ENCODE results near the gene WNT1. TPM values are rescaled to one million over a fixed set of nuclear protein-coding genes. Genes with fewer than 3 reads are reported as not detected.

Gene WNT1
- polyA plus RNA-seq, 1 donor from 2014 or later = not detected

- no peaks in the 10 kb centered on the region for H3K36me3 ChIP-seq (ENCODE audit: insufficient read depth, low read length)
- H3K27ac ChIP-seq (ENCODE audit: low read length) = no peak overlapping the region
- H3K79me2 ChIP-seq (replicated peaks; ENCODE audit: insufficient read depth, low read length) = no peaks in the 10 kb centered on the region
- no peak overlapping the region for H3K9ac ChIP-seq (ENCODE audit: low read length)
- H3K9me2 ChIP-seq (ENCODE audit: insufficient read depth, low read length) = no peaks in the 10 kb centered on the region
- TF ChIP-seq REST (IDR thresholded peaks at IDR 0.05; ENCODE audit: borderline replicate concordance) = no peak
- TF ChIP-seq POLR2AphosphoS5 (IDR thresholded peaks at IDR 0.05) = no peak
- H3K9me3 ChIP-seq (ENCODE audit: low read length) = no peaks in the 10 kb centered on the region
- H3K4me3 ChIP-seq (ENCODE audit: low read length) = no peak overlapping the region
- H4K20me1 ChIP-seq (ENCODE audit: insufficient read depth) = no peaks in the 10 kb centered on the region
- no peaks in the 10 kb centered on the region for H3F3A ChIP-seq (ENCODE audit: insufficient read depth, low read length, poor library complexity, severe bottlenecking)
- no peak overlapping the region for H3K4me2 ChIP-seq (ENCODE audit: low read length)
- no peak overlapping the region for H2AFZ ChIP-seq (ENCODE audit: low read depth, low read length)
- H3K27me3 ChIP-seq (ENCODE audit: insufficient read depth, low read depth, low read length) = no peaks in the 10 kb centered on the region
These were observed 32.1 kb downstream of the WNT1 start for GRCh38 chr12:49010092-49010668.

GRCh38 chr12:49012739-49013138 is 34.6 kb downstream of the WNT1 start:
- no peak overlapping the region for H3K27ac ChIP-seq (ENCODE audit: low read length)
- no peaks in the 10 kb centered on the region for H3K9me2 ChIP-seq (ENCODE audit: insufficient read depth, low read length)
- no peak overlapping the region for H3K4me3 ChIP-seq (ENCODE audit: low read length)
- H3F3A ChIP-seq (ENCODE audit: insufficient read depth, low read length, poor library complexity, severe bottlenecking) = peaks cover 3% of the 10 kb centered on the region
- H2AFZ ChIP-seq (ENCODE audit: low read depth, low read length) = no peak overlapping the region
- no peaks in the 10 kb centered on the region for H3K79me2 ChIP-seq (replicated peaks; ENCODE audit: insufficient read depth, low read length)
- no peaks in the 10 kb centered on the region for H4K20me1 ChIP-seq (ENCODE audit: insufficient read depth)
- TF ChIP-seq EP300 (conservative IDR thresholded peaks at IDR 0.05; ENCODE audit: poor library complexity, severe bottlenecking) (no peak), TAF1 (IDR thresholded peaks at IDR 0.05; ENCODE audit: low read depth) (no peak), EZH2 (IDR thresholded peaks at IDR 0.05; ENCODE audit: borderline replicate concordance, insufficient read depth, low read length, poor library complexity, severe bottlenecking) (no peak), MXI1 (conservative IDR thresholded peaks at IDR 0.05; ENCODE audit: poor library complexity, severe bottlenecking) (no peak), RAD21 (conservative IDR thresholded peaks at IDR 0.05) (no peak), REST (IDR thresholded peaks at IDR 0.05; ENCODE audit: borderline replicate concordance) (no peak), SMC3 (conservative IDR thresholded peaks at IDR 0.05; ENCODE audit: poor library complexity) (no peak), POLR2AphosphoS5 (IDR thresholded peaks at IDR 0.05) (no peak), CTCF (IDR thresholded peaks at IDR 0.05; ENCODE audit: poor library complexity, severe bottlenecking) (no peak)
- H3K9ac ChIP-seq (ENCODE audit: low read length) = no peak overlapping the region
- no peak overlapping the region for H3K4me2 ChIP-seq (ENCODE audit: low read length)
- no peaks in the 10 kb centered on the region for H3K9me3 ChIP-seq (ENCODE audit: low read length)
- H3K27me3 ChIP-seq (ENCODE audit: insufficient read depth, low read depth, low read length) = no peaks in the 10 kb centered on the region
- no peaks in the 10 kb centered on the region for H3K36me3 ChIP-seq (ENCODE audit: insufficient read depth, low read length)
